GM12878 (cell line): ENCODE measurements around the gene IFT27. TPM values are rescaled to one million over a fixed set of nuclear protein-coding genes. Genes with fewer than 3 reads are reported as not detected.
"Not testable (repeated sequence)": the region's sequence is repeated elsewhere in the genome, so short reads cannot be mapped to it uniquely, and the experiment has no call there.

Source experiments
- ATAC-seq: fragments of 200-7000 bp; cut with Tn5 transposase; 3 replicates; pipeline ENCODE4 v1.9.1; 2020; ENCODE audit warnings: mild to moderate bottlenecking, moderate library complexity
- BruUV-seq: library from RNA; stranded (reverse); fragments of 400-500 nt; replicated peaks from 2 replicates; lab custom pipeline; 2021; lab: Mats Ljungman, UMichigan
- CTCF ChIA-PET: fragments of 300-600 bp; sonication (Branson Sonifier 250); formaldehyde crosslinking; extraction: SDS; loops from one replicate; lab custom pipeline; 2021; ENCODE audit warnings: inconsistent platforms; lab: Yijun Ruan, JAX
- POLR2A ChIA-PET: fragments of 350-600 bp; formaldehyde crosslinking; extraction: SDS; loops from one replicate; lab custom pipeline; 2021; ENCODE audit warnings: inconsistent platforms; lab: Charles Lee
- RAD21 ChIA-PET: fragments of 300-600 bp; sonication (Branson Sonifier 250); formaldehyde crosslinking; loops from one replicate; lab custom pipeline; 2023; ENCODE audit warnings: antibody characterized with exemption; ENCODE audit not compliant: unreplicated experiment; lab: Charles Lee
- SMC1A ChIA-PET: fragments of 300-600 bp; sonication (Branson Sonifier 250); formaldehyde crosslinking; loops from one replicate; lab custom pipeline; 2023; ENCODE audit not compliant: unreplicated experiment, uncharacterized antibody; lab: Charles Lee
- DNase-seq: peaks from one replicate; pipeline ENCODE4 v3.0.0-alpha.2; 2011; ENCODE audit warnings: low read depth, low spot score
- FAIRE-seq: peaks from 3 replicates; lab custom pipeline; 2011; peaks lifted over from hg19 to GRCh38; lab: Jason Lieb, UNC
- H2AFZ ChIP-seq: 2 replicates; pipeline ENCODE4 v1.6.0; 2011; ENCODE audit warnings: low read depth, low read length, control low read depth; ENCODE audit not compliant: control insufficient read depth
- H3K27ac ChIP-seq: 2 replicates; pipeline ENCODE4 v1.5.1; 2011; ENCODE audit warnings: control low read depth; ENCODE audit not compliant: control insufficient read depth, insufficient read depth
- H3K27me3 ChIP-seq, 2 experiments: replicated peaks in 1 of 2; 2 replicates each; pipeline versions ENCODE4 v1.6.0 to v1.6.1; 2011; ENCODE audit warnings: low read length in 1 of 2; ENCODE audit not compliant: control insufficient read depth in 2 of 2, insufficient read depth in 2 of 2
- H3K36me3 ChIP-seq, 2 experiments: 2 replicates each; pipeline ENCODE4 v1.5.1; 2011; ENCODE audit warnings: low read length in 1 of 2; ENCODE audit not compliant: control insufficient read depth in 2 of 2, insufficient read depth in 2 of 2
- H3K4me1 ChIP-seq: 2 replicates; pipeline ENCODE4 v1.6.1; 2011; ENCODE audit warnings: mild to moderate bottlenecking, low read length, moderate library complexity, mixed read lengths; ENCODE audit not compliant: control insufficient read depth, insufficient read depth
- H3K4me2 ChIP-seq: 2 replicates; pipeline ENCODE4 v1.6.0; 2011; ENCODE audit warnings: control low read depth; ENCODE audit not compliant: control insufficient read depth, insufficient read depth
- H3K4me3 ChIP-seq: fragments of 200-600 bp; sonication (generic); 2 replicates; pipeline ENCODE4 v1.5.1; 2016
- H3K79me2 ChIP-seq: 2 replicates; pipeline ENCODE4 v1.6.0; 2011; ENCODE audit warnings: low read length; ENCODE audit not compliant: control insufficient read depth, insufficient read depth
- H3K9ac ChIP-seq: 2 replicates; pipeline ENCODE4 v1.8.0; 2011; ENCODE audit warnings: low read length, control low read depth, mixed read lengths; ENCODE audit not compliant: control insufficient read depth, insufficient read depth
- H3K9me3 ChIP-seq: replicated peaks from 3 replicates; pipeline ENCODE4 v1.5.1; 2011; ENCODE audit warnings: mild to moderate bottlenecking, low read length; ENCODE audit not compliant: control insufficient read depth, insufficient read depth
- H4K20me1 ChIP-seq: 2 replicates; pipeline ENCODE4 v1.6.0; 2011; ENCODE audit not compliant: control insufficient read depth, insufficient read depth
- CHD2 ChIP-seq: IDR thresholded peaks from 2 replicates; pipeline ENCODE4 v1.6.1; 2011; ENCODE audit warnings: low read depth, low read length, improper control_type of control experiment, borderline replicate concordance
- DPF2 ChIP-seq: fragments of 450-650 bp; IDR thresholded peaks from 2 replicates; pipeline ENCODE4 v1.6.1; 2017; ENCODE audit warnings: mild to moderate bottlenecking
- JUNB ChIP-seq: IDR thresholded peaks from 2 replicates; pipeline ENCODE4 v1.6.1; 2016; ENCODE audit warnings: antibody characterized with exemption, mild to moderate bottlenecking
- KDM1A ChIP-seq: fragments of 200-600 bp; sonication (generic); IDR thresholded peaks from 2 replicates; pipeline ENCODE4 v1.6.1; 2016; ENCODE audit warnings: borderline replicate concordance
- MYC ChIP-seq: IDR thresholded peaks from 2 replicates; pipeline ENCODE4 v1.6.1; 2011; ENCODE audit warnings: mild to moderate bottlenecking, low read length, moderate library complexity, inconsistent platforms; ENCODE audit not compliant: insufficient read depth, insufficient replicate concordance, insufficient read length, severe bottlenecking
- POLR2A ChIP-seq: IDR thresholded peaks from 2 replicates; pipeline ENCODE4 v1.6.1; 2011; ENCODE audit warnings: low read depth, mild to moderate bottlenecking, low read length
- RAD51 ChIP-seq: fragments of 450-650 bp; IDR thresholded peaks from 2 replicates; pipeline ENCODE4 v1.6.1; 2016; ENCODE audit warnings: moderate library complexity, mild to moderate bottlenecking, inconsistent platforms
- SIX5 ChIP-seq: IDR thresholded peaks from 2 replicates; pipeline ENCODE4 v1.6.1; 2011; ENCODE audit warnings: mild to moderate bottlenecking, low read depth, low read length, moderate library complexity; ENCODE audit not compliant: severe bottlenecking
- SMC3 ChIP-seq: IDR thresholded peaks from 2 replicates; pipeline ENCODE4 v1.6.1; 2011; ENCODE audit warnings: low read length, improper control_type of control experiment, borderline replicate concordance
- SREBF1 ChIP-seq: IDR thresholded peaks from 2 replicates; pipeline ENCODE4 v1.6.1; 2012; ENCODE audit warnings: mild to moderate bottlenecking, low read length
- ZNF207 ChIP-seq: fragments of 450-650 bp; IDR thresholded peaks from 2 replicates; pipeline ENCODE4 v1.6.1; 2014; ENCODE audit warnings: antibody characterized with exemption, mild to moderate bottlenecking, borderline replicate concordance
- ZNF274 ChIP-seq: IDR thresholded peaks from one replicate; pipeline ENCODE4 v1.8.0; 2011; ENCODE audit not compliant: insufficient read length, insufficient read depth
- ZNF384 ChIP-seq: IDR thresholded peaks from 2 replicates; pipeline ENCODE4 v1.6.1; 2012; ENCODE audit warnings: low read depth, mild to moderate bottlenecking, low read length, improper control_type of control experiment, borderline replicate concordance
- WGBS: methylation state at CpG from one replicate; pipeline ENCODE4 v1.1.6; 2016; ENCODE audit warnings: low lambda C conversion rate; ENCODE audit not compliant: insufficient replicate concordance, insufficient coverage; ENCODE audit errors: missing lambda C conversion rate; 5-methylcytosine and 5-hydroxymethylcytosine counted together
- in situ Hi-C: fragments of 300-500 bp; cut with MboI; formaldehyde crosslinking; loops from 9 replicates; pipeline ENCODE4 v1.14.3; 2018; ENCODE audit warnings: mixed read lengths
- intact Hi-C: fragments of 100-400 bp; cut with micrococcal nuclease; formaldehyde crosslinking; loops from one replicate; pipeline ENCODE4 v1.14.2; 2022; ENCODE audit not compliant: unreplicated experiment
- polyA plus RNA-seq, 11 experiments: library from polyadenylated mRNA; depleted of rRNA in 4 of 11; unstranded in 6 of 11; stranded (reverse) in 5 of 11; fragments of >200 nt; fragmentation: Nextera tagmentation in 4 of 11; fragmentation: Illumina TruSeq in 1 of 11; extraction: Ambion mirVana in 4 of 11; extraction: Trizol in 1 of 11; gene quantifications; 1 replicate in 1 of 11; 2 replicates in 10 of 11; pipeline versions ENCODE4 v1.2.1 to v1.2.3, GENCODE V29; 2011 to 2016; ENCODE audit warnings: inconsistent platforms in 2 of 11, missing spikeins in 2 of 11, low read depth in 1 of 11
- total RNA-seq, 4 experiments: library from RNA; depleted of rRNA in 3 of 4; stranded (reverse); fragments of >200 nt in 3 of 4; fragmentation: Illumina TruSeq in 1 of 4; extraction: Trizol in 1 of 4; gene quantifications; 2 replicates each; pipeline versions ENCODE4 v1.2.1 to v1.2.3, GENCODE V29; 2013 to 2021
- TF ChIP-seq, protein P1 (sequence below): fragments of 450-650 bp; IDR thresholded peaks from 2 replicates; pipeline ENCODE4 v1.6.1; 2017; ENCODE audit warnings: mild to moderate bottlenecking

IFT27 gene
- total and polyA plus RNA-seq, 10 of the 15 experiments (the other 5 are each of a cell fraction or from before 2014, with no cell fraction given), result 2.7 to 32.5 (median 10.2) TPM

DNA sequence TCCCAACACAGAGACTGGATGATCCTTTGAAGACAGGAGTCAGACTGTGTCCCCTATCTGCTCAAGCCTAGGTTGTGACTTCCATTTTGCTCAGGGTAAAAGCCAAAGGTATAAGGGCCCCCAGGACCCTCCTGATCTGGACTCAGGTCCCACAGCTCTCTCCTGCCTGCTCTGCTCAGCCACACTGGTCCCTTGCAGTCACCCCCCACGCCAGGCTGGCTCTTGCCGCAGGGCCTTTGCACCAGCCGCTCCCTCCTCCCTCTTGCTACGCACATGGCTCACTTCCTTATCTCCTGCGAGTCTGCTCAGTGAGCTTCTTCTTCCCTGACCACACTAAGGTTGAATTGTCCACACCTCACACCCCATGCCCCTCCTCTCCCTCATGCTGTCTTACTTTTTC, 44.0 kb downstream of the IFT27 start:
- intact Hi-C loops, result no loop called here

DNA sequence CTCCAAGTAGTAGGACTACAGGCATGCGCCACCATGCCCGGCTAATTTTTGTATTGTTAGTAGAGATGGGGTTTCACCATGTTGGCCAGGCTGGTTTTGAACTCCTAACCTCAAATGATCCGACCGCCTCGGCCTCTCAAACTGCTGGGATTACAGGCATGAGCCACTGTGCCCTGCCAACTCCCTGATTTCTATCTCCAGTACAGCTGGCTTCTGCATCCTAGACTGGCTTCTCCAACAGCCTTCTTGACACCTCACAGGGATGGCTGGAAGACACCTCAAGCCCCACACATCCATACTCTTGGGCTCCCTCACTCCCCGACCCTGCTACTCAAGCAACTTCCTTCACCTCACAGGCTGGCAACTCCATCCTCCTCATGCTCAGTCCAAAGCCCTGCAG, 44.6 kb downstream of the IFT27 start:
- ATAC-seq, H2AFZ ChIP-seq, H3K9me3 ChIP-seq, DNase-seq, POLR2A ChIA-PET, H3K4me3 ChIP-seq, SMC1A ChIA-PET, H3K27me3 ChIP-seq, BruUV-seq, RAD21 ChIA-PET, H3K9ac ChIP-seq, H4K20me1 ChIP-seq, H3K79me2 ChIP-seq, in situ Hi-C loops, H3K4me1 ChIP-seq, H3K27ac ChIP-seq, CTCF ChIA-PET, H3K4me2 ChIP-seq, intact Hi-C loops, H3K36me3 ChIP-seq, FAIRE-seq: not testable (repeated sequence)
- WGBS, result 42% methylated on average over 6 of the region's 6 CpGs

More for the DNA sequence above, 44.0 kb downstream of the IFT27 start:
- TF ChIP-seq ZNF384, result no peak
- TF ChIP-seq RAD51, result no peak
- TF ChIP-seq DPF2, result no peak
- TF ChIP-seq SMC3, result no peak
- no peak for TF ChIP-seq POLR2A
- no peak for TF ChIP-seq MYC
- no peak for TF ChIP-seq SIX5
- TF ChIP-seq ZNF207, result no peak
- TF ChIP-seq ZNF274, result no peak
- TF ChIP-seq, protein P1, sequence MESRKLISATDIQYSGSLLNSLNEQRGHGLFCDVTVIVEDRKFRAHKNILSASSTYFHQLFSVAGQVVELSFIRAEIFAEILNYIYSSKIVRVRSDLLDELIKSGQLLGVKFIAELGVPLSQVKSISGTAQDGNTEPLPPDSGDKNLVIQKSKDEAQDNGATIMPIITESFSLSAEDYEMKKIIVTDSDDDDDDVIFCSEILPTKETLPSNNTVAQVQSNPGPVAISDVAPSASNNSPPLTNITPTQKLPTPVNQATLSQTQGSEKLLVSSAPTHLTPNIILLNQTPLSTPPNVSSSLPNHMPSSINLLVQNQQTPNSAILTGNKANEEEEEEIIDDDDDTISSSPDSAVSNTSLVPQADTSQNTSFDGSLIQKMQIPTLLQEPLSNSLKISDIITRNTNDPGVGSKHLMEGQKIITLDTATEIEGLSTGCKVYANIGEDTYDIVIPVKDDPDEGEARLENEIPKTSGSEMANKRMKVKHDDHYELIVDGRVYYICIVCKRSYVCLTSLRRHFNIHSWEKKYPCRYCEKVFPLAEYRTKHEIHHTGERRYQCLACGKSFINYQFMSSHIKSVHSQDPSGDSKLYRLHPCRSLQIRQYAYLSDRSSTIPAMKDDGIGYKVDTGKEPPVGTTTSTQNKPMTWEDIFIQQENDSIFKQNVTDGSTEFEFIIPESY, result no peak
- no peak for TF ChIP-seq CHD2
- TF ChIP-seq KDM1A, result no peak
- no peak for TF ChIP-seq JUNB
- TF ChIP-seq SREBF1, result no peak
- ChIA-PET CTCF (no interaction called here), SMC1A (no interaction called here), RAD21 (no interaction called here), POLR2A (no interaction called here)
- peaks cover 0 to 2% of the 10 kb centered on the region in 2 experiments; a peak in 3 of 4 replicates for H3K27me3 ChIP-seq
- FAIRE-seq, result no peak
- H3K9me3 ChIP-seq, result no peaks in the 10 kb centered on the region; the same call in 2 of the 3 replicates
- 34% methylated on average over 4 of the region's 5 CpGs for WGBS
- no peak overlapping the region for H3K4me3 ChIP-seq
- no peaks in the 10 kb centered on the region for H4K20me1 ChIP-seq
- H3K36me3 ChIP-seq, result no peaks in the 10 kb centered on the region
- H3K4me2 ChIP-seq, result no peak overlapping the region
- in situ Hi-C loops, result no loop called here
- H3K27ac ChIP-seq, result no peak overlapping the region
- no TSS peak for BruUV-seq
- H3K9ac ChIP-seq, result no peak overlapping the region
- no peak for DNase-seq
- ATAC-seq, result no peak
- H3K79me2 ChIP-seq, result no peaks in the 10 kb centered on the region
- no peak overlapping the region for H2AFZ ChIP-seq
- H3K4me1 ChIP-seq, result no peaks in the 10 kb centered on the region
